AG04450 (cell line): ENCODE results near the gene PPP3R2. TPM values are rescaled to one million over a fixed set of nuclear protein-coding genes. Genes with fewer than 3 reads are reported as not detected.
"Not testable (repeated sequence)": the region's sequence is repeated elsewhere in the genome, so short reads cannot be mapped to it uniquely, and the experiment has no call there.

Experiments used
- CTCF ChIA-PET: fragments of 300-600, 350-600 bp; formaldehyde crosslinking; extraction: SDS; loops from one replicate; lab custom pipeline; 2022; ENCODE audit warnings: antibody characterized with exemption, inconsistent platforms; lab: Charles Lee
- POLR2A ChIA-PET: fragments of 350-600 bp; formaldehyde crosslinking; extraction: SDS; loops from one replicate; lab custom pipeline; 2021; ENCODE audit warnings: antibody characterized with exemption, inconsistent platforms; lab: Yijun Ruan, JAX
- DNase-seq: peaks from one replicate; pipeline ENCODE4 v3.0.0-alpha.2; 2011; ENCODE audit warnings: low read depth, low spot score
- H3K27ac ChIP-seq: one replicate; pipeline ENCODE4 v1.5.1; 2012; ENCODE audit warnings: low read depth, low read length, control low read depth
- H3K27me3 ChIP-seq: one replicate; pipeline ENCODE4 v1.6.0; 2012; ENCODE audit warnings: low read length; ENCODE audit not compliant: control insufficient read depth, insufficient read depth
- H3K4me3 ChIP-seq: 2 replicates; pipeline ENCODE4 v1.5.1; 2011; ENCODE audit warnings: mild to moderate bottlenecking, low read depth, low read length, control low read depth
- H3K9me3 ChIP-seq: 2 replicates; pipeline ENCODE4 v1.5.1; 2012; ENCODE audit warnings: low read length; ENCODE audit not compliant: control insufficient read depth, insufficient read depth
- CTCF ChIP-seq: IDR thresholded peaks from 2 replicates; pipeline ENCODE4 v1.5.1; 2011; ENCODE audit warnings: low read depth, low read length, control low read depth, inconsistent platforms
- polyA plus RNA-seq: library from polyadenylated mRNA; depleted of rRNA; stranded (reverse); fragments of >200 nt; gene quantifications from 2 replicates; pipeline ENCODE4 v1.2.3, GENCODE V29; 2011

The PPP3R2 gene
- polyA plus RNA-seq, 1 experiment = not detected

DNA sequence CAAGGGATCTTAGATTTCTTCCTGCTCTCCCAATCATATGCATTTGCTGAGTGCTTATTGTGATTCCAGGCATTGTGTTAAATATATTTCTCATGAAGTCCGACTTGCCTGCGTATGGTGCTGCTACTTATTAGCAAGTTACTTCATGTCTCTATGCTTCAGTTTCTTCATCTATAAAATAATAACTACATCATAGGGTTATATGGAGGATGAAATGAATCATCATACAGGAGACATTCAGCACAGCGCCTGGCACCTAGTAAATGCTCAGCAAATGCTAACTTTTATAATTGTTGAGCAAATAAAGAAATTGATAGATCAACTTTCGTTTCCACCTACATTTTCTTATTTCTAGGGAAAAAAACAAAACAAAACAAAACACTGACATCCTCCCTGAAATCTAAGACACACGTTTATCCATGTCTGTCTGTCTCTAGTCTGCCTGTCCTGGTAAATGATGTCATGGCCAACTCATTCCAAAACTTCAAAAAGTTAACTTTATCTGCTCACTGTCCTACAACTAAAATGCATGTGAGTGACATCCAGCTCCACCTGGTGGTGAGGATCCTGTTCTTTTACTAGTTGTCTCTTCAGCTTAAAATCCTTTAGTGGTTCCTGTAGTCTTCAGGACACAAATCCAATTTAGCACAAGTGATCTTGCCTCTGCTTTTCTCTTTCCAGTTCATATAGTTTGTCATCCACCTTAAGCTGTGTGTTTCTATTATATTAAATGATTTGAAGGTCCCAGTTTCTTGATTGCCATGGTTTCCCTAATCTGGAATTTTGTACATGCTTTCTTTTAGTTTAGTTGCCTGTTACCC lies 27.7 kb downstream of the PPP3R2 start:
- Histone ChIP-seq H3K27me3 (no peaks in the 10 kb centered on the region), H3K27ac (no peak overlapping the region), H3K9me3 (no peaks in the 10 kb centered on the region), H3K4me3 (no peak overlapping the region)
- TF ChIP-seq CTCF = peak; percentile 68
- POLR2A ChIA-PET = no interaction called here
- CTCF ChIA-PET = interaction anchor here (0.8 to 4.8 kb wide), 10 partner anchors 10 to 121 kb away, joined by 3 to 42 read pairs (median 5); no protein-coding TSS in a partner anchor
- no peak for DNase-seq

- no peak for DNase-seq
- ChIA-PET CTCF (interaction anchor here (1.9 kb wide), 1 partner anchor 105 kb away, joined by 7 read pairs; no protein-coding TSS in a partner anchor), POLR2A (no interaction called here)
- Histone ChIP-seq H3K27me3 (no peaks in the 10 kb centered on the region), H3K4me3 (no peak overlapping the region), H3K9me3 (no peaks in the 10 kb centered on the region), H3K27ac (no peak overlapping the region)
- no peak for TF ChIP-seq CTCF
These were observed 30.5 kb downstream of the PPP3R2 start for GRCh38 chr9:101564252-101564651.

- H3K27ac ChIP-seq = no peak overlapping the region
- no peak for DNase-seq
- H3K9me3 ChIP-seq = no peaks in the 10 kb centered on the region
- H3K27me3 ChIP-seq = no peaks in the 10 kb centered on the region
- no peak overlapping the region for H3K4me3 ChIP-seq
- TF ChIP-seq CTCF = no peak
- POLR2A ChIA-PET = no interaction called here
- CTCF ChIA-PET = interaction anchor here (0.8 to 1.9 kb wide), 3 partner anchors 21 to 114 kb away, joined by 4 to 7 read pairs (median 6); no protein-coding TSS in a partner anchor
These were observed 31.8 kb downstream of the PPP3R2 start for GRCh38 chr9:101562966-101563365.

GRCh38 chr9:101561740-101562139 lies 33.0 kb downstream of the PPP3R2 start:
- no peaks in the 10 kb centered on the region for H3K9me3 ChIP-seq
- H3K4me3 ChIP-seq = no peak overlapping the region
- CTCF ChIA-PET = no interaction called here
- POLR2A ChIA-PET = no interaction called here
- no peak for TF ChIP-seq CTCF
- DNase-seq = no peak
- H3K27ac ChIP-seq = no peak overlapping the region
- H3K27me3 ChIP-seq = no peaks in the 10 kb centered on the region

DNA sequence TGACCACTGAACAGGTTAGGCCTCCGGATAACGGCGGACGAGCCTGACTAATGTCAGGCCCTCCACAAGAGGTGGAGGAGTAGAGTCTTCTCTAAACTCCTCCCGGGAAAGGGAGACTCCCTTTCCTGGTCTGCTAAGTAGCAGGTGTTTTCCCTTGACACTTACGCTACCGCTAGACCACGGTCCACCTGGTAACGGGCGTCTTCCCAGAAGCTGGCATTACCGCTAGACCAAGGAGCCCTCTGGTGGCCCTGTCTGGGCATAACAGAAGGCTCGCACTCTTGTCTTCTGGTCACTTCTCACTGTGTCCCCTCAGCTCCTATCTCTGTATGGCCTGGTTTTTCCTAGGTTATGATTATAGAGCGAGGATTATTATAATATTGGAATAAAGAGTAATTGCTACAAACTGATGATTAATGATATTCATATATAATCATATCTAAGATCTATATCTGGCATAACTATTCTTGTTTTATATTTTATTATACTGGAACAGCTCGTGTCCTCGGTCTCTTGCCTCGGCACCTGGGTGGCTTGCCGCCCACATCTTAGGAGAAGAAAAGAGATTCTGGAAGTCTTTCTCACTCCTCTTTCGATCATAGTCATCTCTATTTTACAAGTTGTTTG lies 45.2 kb downstream of the PPP3R2 start:
- DNase-seq, H3K27me3 ChIP-seq, POLR2A ChIA-PET, H3K9me3 ChIP-seq, H3K4me3 ChIP-seq, H3K27ac ChIP-seq: not testable (repeated sequence)
- CTCF ChIA-PET = interaction anchor here (0.7 to 1.0 kb wide), 2 partner anchors 9 to 91 kb away, joined by 4 to 6 read pairs; no protein-coding TSS in a partner anchor
- TF ChIP-seq CTCF = peak; percentile 14; the same call in 1 of the 2 replicates
